A172 (cell line): Measurements from ENCODE around the gene ZFHX3. TPM values are rescaled to one million over a fixed set of nuclear protein-coding genes. Genes with fewer than 3 reads are reported as not detected.

Experiments
- DNase-seq: peaks from one replicate; pipeline ENCODE4 v3.0.0-alpha.2; 2015; ENCODE audit warnings: low spot score
- total RNA-seq: library from RNA; depleted of rRNA; stranded (reverse); fragments of >200 nt; shearing (Covaris generic); gene quantifications from 2 replicates; pipeline ENCODE4 v1.2.3, GENCODE V29; 2014

Gene ZFHX3
- total RNA-seq, 1 experiment from 2014 or later = 2.5 TPM

DNA sequence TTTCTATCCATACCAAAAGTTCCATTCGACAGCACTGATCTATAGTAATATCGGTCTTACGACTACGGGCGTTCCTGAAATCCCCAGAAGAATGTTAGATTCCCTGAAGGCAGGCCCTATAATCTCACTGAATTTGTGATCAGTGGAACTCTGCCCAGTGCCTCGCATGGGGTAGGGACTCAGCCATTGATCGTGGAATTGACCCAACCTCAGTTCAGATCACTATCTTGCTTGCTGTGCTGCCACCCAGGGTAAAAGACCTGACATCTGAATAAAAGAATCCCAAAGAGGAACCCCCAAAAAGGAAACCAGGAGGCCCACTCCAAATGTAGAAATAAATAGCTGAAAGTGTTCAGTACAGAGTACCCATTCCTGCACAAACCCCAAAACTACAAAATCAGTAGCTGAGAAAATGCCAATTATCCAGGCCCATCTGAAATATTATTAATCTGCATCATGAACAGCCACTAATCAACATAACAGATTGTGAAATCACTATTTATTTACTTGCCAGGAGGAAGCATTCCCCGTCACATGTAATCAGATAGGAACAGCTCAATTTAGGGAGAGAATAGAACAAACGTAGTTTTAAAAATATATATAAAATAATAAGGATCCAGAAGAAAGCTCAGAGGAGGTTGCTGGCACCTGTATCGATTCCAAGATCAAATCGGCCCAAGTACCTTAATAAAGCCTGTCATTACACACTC, 221.9 kb downstream of the ZFHX3 start:
- DNase-seq = no peak

DNA sequence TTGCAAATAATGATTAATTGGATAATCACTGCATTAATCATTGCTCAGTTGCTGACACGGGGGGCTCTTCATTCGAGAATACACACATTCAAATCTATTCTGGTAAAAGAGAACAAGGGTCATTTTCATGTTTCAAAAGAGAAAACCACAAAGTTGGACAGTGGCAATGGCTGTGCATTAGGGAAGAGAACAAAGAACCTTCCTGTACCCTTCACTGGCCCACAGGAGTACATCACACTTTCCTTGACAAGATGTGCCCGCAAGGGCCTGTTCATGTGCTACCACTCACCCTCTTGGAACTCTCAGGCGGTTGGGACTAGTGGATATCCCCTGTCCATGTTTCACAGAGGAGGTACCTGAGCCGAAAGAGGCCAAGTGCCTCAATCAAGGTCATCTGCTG, 223.2 kb downstream of the ZFHX3 start:
- no peak for DNase-seq

DNA sequence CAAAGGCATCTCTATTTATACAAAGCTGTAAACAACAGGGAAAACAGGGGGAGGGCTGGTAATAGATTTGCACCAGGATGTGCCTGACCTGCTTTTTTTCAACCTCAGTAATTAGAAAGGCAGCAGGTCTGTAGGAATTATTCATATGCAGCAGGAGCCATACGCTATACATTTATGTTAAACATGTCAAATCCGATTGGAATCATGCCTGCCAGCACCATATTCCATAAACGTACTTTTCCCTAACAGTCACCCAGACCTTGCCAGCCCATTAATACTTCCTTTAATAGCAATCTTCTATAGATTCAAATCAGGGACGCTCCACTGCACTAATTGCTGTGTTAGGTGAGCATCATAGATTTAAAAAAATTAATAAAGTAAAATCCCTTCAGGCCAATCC, 223.9 kb downstream of the ZFHX3 start:
- DNase-seq = no peak

DNA sequence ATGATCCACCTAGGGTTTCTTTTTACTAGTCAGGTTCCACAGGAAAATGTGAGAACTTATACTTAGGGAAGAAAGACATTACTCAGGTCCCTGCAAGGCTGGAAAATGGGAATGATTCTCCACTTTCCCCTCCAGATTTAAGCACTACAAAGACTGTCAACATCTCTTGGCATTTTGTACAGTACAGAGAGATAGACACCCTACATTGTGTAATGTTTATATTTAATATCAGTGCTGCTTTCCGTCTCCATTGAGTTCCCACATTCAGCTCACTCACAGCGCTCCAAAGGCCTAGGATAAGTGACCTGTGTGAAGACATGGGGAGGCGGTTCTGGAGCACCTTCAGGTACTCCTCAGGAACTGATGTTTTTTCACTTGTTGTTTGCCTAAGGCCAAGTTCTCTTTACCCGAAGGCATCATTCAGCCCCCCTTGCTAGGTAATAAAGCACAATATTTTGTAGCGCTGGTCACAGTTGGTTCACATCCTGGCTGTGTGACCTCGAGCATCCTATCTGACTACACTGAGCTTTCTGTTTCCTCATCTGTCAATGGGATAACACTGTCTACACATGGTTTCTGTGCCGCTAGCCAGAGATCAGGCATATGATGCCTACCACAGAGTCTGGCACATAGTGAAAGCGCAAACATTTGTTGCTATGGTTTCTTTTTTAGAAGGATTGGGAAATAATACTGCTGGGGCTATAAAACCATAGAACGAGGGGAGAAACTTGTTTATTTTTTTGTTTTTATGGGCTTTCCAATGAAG, 226.6 kb downstream of the ZFHX3 start:
- DNase-seq = no peak

DNA sequence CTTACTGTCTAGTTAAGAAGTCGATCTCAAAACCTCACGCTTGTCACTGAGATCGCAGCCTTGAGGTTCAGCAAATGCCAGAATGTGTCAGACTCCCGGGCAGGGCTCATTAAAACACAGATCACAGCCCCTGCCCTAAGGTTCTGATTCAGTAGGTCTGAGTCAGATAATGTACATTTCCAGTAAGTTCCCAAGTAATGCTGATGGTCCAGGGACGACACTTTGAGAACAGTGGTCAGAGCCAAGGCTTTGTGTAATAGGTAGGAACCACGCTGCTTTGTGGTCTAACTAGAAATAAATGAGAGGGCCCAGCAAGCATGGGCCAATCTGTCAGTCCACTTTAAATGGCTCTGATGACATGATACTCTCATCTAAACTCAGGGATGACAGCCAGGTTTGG, 228.6 kb downstream of the ZFHX3 start:
- peak; percentile 57 for DNase-seq

DNA sequence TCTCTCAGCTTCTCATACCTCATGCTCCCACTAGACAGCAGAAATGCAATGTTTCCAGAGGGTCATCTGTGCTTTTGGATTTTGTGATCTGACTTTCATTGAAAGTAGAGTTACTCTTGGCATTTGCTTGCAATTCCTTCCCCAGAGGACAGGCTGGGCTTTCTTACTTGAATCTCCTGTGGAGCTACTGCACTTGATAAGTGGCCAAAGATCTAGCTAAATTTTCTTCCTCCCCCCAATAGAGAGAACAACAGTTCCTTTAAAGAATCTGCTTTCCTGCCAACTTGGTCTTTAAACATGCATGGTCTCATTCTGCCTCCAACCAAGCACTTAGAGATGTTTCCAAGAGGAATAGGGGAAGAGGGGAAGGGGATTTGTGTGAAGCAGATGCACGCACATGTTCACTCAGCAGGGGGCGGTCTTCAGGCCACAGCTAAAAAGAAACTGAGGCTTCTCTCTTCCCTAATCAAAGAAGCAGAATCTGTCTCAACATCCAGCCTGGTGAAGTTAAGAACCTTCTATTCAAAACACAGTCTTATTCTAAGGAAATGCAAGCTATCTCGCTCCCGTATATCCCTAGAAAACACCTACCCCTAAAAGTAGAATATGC, 229.6 kb downstream of the ZFHX3 start:
- DNase-seq = no peak

DNA sequence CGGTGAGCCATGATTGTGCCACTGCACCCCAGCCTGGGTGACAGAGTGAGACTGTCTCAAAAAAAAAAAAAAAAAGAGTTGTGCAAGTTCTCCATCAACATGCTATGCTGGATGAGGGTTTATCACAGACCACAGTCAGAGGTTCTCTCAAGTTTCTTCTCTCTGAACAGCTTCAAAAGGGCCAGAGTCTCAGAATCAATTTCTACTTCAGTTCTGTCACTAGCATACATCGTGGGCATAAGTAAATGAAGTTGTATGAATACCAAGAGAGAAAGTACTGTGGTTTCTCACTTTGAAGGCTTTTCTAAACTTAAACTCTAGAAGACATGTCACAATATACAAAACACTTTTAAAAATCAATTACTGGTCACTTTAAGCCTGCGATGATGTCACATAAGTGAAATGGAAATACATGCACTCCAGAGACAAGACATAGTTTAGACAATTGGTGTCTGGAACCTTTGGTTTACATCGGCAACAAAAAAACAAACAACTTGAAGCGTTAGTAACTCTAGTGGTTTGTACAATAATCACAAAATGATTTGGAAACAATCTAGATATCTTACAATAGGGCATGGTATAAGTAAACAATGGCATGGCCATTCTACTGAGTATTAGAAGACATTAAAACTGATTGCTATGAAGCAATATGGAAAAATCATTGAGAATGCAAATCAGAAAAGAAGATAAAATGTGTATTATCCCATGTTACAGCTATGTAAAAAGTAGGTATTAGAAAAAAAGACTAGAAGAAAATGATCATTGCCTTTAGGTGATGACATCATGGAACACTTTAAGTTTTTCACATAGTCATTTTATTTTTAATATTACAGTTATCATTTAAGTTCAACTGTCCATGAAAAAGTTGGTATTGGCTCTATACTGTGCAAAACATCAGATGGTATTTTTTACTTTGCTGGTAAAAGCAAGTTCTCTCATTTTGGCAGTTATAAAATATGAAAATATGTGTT, 232.3 kb downstream of the ZFHX3 start:
- no peak for DNase-seq

DNA sequence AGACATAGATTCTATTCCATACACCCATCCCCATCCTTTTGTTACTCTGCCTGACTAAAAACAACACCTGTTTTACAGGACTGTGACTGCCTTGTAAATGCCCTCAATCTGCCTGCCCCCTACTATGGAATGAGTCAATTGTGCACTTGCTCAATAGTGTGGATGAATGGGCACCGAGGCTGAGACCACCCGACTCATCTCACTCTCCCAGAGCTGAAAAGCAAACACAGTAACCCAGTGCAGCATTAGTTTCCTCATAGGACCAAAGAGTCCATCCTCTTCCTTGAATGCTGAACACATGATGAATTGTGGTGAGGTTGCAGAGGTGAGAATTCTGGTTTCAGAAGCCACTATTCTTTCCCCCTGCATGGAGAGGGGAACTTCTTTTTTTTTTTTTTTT, 233.7 kb downstream of the ZFHX3 start:
- DNase-seq = no peak

DNA sequence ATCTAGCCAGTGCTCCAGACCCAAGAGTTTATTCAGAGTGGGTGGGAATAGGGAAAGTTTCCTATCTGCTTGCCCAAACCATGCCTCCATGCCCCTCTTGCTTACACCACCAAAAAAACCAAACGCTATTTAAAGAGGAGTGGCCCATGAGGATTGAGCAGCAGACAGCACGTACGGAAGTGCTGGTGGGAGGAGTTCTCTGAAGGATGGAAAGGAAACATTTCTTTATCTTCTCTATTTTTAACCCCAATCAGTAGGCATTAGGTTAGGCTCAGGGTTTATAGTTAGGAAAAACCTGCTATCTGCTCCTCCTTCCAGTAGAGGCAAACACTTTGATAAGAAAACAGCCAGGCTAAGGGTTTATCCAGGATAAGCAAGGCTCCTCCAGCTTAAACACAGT, 235.3 kb downstream of the ZFHX3 start:
- no peak for DNase-seq

DNA sequence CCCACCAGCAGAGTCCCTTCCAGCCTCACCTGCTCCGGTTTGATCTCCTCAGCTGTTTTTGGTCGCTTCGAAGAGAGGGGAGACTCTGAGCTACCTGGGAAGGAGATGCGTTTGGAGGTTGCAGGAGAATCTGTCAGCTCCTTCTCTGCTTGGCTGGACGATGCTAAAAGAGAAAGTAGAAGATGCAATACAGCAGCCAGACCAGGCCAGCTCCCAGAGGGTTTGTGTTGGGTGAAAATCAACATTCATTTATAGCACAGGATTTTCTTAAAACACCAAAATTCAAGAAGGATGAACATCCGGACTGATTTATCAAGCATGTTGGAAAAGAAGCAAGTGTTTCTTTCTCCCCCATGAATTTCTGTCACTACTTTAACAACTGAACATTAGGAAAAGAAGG, 236.1 kb downstream of the ZFHX3 start:
- DNase-seq = no peak

DNA sequence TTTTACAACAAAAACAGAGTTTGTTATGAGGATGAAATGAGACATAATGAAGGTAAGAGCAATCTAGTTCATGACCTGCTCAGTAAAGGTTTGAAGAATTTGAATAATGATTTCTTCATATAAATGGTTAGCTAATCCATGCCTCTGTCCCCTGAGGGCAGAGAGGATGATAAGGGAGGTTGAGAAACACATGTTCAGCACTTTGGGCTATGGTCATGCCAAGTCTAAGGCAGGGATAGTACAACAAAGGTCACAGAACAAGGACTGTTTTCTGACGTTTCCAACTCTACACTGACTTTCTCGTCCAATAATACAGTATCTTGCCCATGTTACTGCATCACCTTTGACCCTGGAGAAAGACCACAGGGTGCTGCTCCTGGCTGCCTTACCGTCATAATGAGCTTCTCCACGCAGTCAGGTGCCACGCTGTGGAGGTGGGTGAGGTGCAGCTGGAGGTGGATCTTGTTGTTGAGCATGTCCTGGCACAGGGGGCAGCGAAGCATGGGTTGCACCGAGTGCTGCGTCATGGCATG, 236.7 kb downstream of the ZFHX3 start:
- DNase-seq = no peak

DNA sequence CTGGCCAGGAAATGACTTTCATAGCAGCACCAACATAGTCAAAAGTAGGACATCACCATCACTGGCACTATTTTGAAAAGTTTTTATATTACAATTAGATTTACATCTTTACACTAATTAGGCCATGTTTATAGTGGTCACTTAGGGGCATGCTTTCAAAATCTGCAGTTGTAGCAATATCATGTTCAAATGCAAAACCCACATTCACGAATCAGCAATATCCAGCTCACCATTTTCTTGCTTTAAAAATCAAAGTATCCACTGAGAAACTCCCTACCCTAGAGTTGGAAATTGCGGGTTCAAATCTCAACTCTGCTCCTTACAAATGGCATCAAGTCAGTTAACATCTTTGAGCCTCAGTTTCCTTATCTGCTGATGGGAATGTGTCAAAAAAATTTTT, 237.4 kb downstream of the ZFHX3 start:
- DNase-seq = no peak

DNA sequence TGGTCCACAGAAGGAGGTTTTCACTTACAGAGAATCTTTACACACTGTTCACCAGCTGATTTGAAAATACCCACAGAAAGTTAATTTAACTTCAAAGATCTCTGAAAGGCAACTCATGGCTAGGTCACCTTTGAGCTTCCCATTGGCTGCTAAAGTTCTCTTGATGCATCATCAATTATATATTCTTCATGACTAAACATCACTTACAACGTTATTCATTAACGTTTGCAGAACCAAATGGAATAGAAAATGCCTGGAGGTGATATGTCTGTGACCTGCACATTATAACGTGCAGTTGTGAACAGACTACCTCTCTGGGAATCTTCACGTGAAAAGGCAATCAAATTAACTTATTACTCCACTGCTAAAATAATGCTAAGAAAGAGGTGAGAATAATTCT, 238.5 kb downstream of the ZFHX3 start:
- DNase-seq = no peak

DNA sequence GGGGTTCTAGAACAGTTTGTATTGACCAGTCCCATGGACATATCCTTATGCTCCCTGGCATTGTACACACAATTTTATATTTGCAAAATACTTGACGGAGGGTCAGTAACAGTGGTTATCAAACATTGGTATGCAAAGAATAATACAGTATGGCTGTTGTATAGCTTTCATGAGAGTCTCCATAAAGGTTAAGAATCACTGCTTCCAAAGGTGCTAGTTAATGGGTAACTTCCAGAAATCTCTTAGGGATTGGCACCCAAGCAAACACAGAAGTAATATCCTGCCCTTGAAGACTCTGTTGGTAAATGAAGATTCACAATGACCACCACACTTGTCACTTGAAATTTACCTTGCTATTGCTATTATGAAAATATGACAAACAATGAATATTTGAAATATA, 239.2 kb downstream of the ZFHX3 start:
- DNase-seq = no peak

DNA sequence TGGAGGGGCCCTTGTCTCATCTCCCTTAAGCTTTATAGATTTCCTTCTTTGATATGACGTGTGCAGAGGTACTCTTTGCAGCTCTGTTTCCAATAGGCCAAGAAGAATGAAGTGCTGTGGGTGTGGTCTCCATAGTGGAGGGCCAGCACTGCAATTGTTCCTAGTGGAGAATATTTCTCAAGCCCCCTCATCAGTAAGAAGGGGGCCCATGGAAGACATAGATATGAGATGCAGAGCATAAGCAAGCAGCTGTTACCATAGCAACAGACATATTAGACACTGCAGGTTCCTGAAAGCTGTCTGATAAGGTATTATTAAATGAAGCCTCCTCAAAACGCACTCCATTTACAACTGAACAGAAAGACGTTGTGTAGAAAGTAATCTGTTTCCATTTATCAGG, 240.7 kb downstream of the ZFHX3 start:
- no peak for DNase-seq

DNA sequence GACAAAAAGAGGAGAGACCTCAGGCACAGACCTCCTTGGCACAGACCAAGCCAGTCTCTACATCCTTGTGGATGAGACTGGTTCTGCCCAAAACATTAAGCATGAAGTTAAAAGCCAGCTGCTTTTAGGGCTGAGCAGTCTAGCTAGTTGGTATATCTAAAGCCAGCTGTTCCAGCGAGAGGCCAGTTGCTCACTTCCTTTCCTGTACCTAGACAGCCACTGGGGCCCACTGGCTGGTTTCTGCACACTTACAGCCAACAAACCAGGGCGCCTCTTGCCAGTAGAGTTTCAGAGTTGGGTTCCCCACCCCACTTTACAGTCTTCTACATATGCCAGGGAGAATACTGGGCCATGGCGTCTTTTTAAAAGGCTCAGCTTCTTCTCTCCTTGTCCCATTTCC, 242.4 kb downstream of the ZFHX3 start:
- DNase-seq = no peak

DNA sequence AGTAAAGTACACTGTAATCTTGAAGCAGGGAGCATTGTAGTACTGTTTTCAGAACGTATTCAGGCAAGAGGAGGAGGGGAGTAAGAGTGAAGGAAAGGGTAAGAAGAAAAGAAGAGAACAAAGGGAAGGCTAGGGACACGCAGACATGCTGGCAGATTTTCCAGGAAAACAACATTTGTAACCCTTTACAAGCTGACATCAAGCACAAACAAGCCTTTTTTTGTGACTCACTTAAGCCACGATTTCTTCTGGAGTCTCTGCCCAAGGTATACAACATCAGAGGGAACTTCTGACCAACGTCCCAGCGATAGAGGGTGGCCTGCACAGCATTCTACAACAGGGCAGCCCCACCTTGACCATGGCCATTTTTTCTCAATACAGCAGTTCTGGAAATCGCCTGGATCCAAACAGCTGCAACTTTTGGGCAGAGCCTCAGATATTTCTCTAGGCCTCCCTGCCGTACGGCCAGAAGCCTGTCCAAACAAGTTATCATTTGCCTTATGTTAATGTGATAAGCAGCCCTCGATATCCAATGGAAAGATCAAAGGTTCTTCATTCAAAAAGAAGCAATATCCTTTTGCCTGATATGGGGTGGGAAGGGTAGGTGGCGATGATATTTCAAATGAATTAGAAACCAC, 247.3 kb downstream of the ZFHX3 start:
- DNase-seq = no peak

DNA sequence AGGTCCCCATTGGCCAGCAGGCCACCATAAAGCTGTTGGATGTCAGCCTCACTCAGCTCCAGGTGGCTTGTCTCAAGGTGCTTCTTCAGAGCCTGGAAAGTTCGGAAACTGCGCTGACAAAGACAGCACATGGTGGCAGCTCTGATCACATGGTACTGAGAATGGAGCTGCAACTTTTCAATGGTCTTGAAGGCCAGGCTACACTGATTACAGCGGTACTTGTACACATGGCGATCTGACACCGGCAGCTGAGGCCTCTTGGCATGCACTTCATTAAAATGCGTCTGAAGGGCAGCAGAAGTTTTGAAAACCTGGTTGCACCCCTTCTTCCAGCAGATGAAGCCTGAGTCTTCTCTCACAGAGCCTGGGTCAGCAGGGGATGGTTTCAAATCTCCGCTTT, 249.7 kb downstream of the ZFHX3 start:
- DNase-seq = no peak

DNA sequence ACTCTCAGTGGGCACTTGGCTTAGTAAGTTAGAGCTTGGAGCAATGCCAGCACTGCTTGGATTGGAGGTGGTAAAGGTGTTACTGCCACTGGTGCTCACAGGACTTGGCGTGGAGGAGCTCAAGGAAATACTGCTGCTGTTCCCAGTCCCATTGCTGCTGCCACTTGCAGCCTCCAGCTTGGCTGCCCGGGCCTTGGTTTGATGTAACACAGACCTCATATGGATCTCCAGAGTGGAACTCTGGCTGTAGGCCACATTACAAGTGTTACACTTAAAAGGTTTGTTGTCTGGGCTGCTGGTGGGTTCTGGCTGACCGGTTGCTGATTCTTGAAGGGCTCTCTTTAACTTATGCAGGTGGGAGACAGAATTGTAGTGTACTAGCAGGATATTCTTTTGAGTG, 250.3 kb downstream of the ZFHX3 start:
- DNase-seq = no peak

DNA sequence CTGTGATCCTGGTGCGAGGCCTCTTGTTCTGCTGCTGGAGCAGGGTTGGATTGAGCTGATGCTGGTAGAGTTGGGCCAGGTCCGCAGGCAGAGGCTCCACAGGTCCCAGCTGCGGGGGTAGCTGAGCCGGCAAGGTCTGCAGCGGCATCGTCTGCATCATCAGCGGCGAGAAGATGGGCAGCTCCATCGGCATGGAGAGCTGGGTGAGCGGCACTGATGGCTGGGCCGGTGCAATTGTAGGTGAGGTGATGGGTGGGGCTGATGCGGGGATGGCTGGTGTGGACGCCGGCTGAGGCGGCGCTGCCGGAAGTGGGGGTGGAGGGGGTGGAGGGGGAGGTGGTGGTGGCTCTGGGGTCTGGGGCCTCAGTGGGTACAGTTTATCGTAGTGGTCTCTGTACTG, 251.7 kb downstream of the ZFHX3 start:
- no peak for DNase-seq

DNA sequence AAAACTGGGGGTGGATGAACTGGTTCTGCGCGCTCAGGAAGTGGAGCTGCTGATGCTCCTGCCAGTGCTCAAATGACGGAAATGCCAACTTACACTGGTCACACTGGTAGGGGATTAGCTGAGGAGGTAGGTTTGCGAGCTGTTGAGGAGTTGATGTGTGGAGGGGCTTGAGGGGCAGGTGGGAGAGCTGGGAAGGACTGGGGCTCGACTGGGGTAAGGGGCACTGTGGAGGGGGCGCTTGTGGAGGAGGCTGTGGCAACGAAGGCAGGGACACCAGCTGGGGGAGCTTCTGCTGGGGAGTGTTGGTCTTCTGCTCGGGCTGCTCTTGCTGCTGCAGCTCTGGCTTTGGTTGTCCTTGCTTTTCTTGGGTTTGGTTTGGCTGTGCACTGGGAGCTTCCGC, 252.9 kb downstream of the ZFHX3 start:
- DNase-seq = no peak
